NCI-H774 (cell line): ENCODE data around the gene EIF4E1B.

Source experiments
- DNase-seq: peaks from one replicate; lab custom pipeline; 2025; lab: John Stamatoyannopoulos, UW

EIF4E1B gene

GRCh38 chr5:176664479-176664878 is 34.0 kb downstream of the EIF4E1B start:
- no peak for DNase-seq

- DNase-seq = no peak
Observed at GRCh38 chr5:176664886-176665285, 34.4 kb downstream of the EIF4E1B start.

- DNase-seq = no peak
Observed at GRCh38 chr5:176665517-176665916, 35.0 kb downstream of the EIF4E1B start.

DNA sequence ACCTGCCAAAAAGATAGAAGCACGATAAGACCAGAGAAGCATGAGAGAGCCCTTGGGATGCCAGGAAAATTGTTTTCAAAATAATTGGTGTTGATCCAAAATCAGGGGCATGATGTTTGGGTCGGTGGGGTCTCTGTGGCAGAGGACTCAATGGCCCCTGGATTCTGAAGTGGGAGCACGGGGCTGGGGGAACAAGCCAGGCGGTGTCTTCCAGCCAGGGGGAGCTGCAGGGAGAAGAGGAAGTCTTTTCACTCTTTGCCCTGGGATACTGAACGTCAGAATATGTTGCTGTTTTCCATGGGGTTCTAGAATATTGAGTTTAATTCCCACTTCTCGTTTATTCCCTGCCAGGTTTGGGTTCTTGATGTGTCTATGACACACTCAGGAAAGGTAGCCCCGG is 37.2 kb downstream of the EIF4E1B start:
- no peak for DNase-seq

- no peak for DNase-seq
Observed at GRCh38 chr5:176670449-176670848, 40.0 kb downstream of the EIF4E1B start.

DNA sequence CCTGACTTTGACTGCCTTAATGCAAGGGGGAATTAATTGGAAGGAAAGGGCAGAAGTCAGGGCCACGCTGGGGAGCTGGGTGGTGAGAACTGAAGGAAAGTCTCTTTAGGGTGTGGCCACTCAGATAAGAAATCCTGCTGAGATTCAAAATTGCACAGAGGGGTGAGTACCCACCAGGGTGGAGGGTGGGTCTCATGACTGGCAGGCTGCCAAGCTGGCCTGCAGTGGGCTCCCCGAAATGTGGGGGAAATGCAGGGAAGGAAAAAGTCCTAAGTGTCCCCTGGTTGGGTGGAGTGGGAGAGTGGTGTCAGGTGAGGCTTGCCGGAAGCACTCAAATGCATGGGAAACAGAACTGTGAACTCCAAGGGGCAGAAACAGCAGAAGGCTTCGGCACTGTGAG is 40.9 kb downstream of the EIF4E1B start:
- no peak for DNase-seq

- DNase-seq = no peak
Observed at GRCh38 chr5:176671890-176672747, 41.6 kb downstream of the EIF4E1B start.

- no peak for DNase-seq
Observed at GRCh38 chr5:176673651-176674583, 43.4 kb downstream of the EIF4E1B start.

DNA sequence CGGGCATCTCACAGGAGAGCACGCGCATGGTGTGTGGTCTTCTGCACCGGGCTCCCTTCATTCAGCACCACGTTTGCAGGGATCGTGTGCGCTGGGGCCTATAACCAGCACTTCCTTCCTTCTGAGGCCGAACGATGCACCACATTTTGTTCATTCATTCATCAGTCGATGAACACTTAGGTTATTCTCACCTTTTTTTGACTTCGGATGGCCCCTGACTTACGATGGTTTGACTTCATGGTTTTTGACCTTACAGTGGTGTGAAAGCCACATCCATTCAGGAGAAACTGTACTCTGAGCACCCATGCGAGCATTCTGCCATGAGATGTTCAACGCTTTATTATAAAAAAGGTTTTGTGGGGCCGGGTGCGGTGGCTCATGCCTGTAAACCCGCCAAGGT is 44.3 kb downstream of the EIF4E1B start:
- DNase-seq = no peak

DNA sequence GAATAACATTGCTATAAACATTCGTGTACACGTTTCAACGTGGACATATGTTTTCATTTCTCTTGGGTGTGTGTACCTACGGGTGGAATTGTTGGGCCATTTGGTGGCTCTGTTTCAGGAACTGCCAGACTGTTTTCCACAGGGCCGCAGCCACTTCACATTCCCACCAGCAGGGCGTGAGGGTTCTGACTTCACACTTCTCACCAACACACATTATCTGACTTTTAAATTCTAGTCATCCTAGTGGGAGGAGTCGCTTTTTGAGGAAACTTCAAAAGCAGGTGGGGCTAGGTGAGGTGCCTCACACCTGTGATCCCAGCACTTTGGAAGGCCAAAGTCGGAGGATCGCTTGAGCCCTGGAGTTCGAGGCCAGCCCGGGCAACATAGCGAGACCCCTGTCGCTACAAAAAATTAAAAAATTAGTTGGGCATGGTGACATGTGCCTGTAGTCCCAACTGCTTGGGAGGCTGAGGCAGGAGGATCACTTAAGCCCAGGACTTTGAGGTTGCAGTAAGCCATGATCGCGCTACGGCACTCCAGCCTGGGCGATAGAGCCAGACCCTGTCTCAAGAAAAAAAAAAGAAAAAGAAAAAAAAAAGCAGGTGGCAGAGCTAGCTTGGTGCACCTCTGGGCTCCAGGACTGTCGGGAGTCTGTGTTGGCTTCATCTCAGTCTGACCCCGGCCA is 45.3 kb downstream of the EIF4E1B start:
- no peak for DNase-seq

- no peak for DNase-seq
Observed at GRCh38 chr5:176676361-176676824, 45.9 kb downstream of the EIF4E1B start.

- no peak for DNase-seq
Observed at GRCh38 chr5:176677209-176677939, 46.9 kb downstream of the EIF4E1B start.

DNA sequence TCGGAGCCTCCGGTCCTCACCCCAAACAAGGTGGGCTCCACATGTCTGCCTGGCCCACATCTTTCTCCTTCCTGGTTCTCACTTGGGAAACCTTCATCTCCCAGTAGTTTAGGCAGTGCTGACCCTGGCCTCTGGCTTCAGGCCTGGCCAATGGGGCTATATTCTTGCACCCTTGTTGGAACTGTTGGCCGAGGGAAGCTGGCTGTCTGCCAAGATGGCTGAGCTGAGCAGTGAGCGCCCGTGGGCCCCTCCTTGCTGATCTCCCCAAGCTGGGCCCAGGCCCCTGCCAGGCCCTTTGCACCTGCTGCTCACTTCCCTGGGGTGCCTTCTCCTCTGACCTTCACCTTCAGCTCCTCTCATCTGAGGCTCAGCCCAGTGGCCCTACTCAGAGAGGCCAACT is 48.1 kb downstream of the EIF4E1B start:
- no peak for DNase-seq

DNA sequence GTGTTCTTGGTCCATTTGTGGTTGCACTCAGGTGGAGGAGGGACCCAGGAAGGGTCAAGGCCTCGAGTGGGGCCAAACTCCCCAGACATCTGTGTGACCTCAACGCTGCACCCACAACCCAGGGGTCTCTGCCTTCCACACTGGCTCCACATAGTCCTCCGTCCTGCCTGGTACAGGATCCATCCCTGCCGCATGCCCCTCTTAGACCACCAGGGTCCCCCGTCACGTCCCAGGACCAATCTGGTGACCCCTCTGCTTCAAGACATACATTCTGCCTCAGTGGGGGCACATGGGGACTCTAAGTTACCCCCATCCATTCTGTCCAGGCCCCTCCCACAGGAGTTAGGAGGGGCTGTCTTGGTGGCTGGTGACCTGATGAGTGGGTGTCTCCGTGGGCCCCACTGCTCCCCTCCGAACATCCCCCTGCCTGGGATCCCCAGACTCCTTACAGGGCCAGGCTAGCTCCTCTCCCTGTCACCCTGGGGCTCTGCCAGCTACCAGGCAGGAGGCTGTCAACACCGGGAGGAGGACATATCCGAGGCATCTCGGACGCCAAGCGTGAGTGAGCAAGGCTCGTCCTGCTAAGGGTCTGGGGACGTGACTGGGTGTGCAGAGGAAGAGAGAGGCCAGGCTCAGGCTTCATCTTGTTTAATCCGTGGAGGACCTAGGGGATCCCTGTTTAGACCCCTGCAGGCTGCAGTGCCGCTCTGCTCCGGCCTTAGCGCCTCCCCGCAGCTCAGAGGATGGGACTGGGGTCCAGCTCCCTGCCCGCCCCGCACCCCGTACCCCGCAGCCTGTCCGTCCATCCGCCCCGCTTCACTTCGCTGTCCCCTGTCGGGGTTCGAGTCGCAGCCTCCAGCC is 49.1 kb downstream of the EIF4E1B start:
- DNase-seq = no peak

DNA sequence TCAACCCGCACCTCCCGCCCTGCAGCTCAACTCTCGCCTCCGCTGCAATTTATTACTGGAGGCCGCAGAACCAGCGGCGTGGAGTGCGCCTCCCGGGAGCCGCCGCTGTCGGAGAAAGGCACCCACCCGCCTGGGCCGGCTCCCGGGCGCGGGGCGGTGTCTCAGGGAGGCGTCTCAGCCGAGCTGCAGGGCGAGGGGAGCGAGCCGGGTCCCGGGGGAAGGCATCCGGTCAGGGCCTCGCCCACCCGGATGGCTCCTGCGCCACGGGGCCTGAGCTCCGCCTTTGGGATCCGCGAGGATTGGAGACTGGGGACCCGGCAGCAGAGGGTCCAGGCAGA is 49.7 kb downstream of the EIF4E1B start:
- DNase-seq = no peak

DNA sequence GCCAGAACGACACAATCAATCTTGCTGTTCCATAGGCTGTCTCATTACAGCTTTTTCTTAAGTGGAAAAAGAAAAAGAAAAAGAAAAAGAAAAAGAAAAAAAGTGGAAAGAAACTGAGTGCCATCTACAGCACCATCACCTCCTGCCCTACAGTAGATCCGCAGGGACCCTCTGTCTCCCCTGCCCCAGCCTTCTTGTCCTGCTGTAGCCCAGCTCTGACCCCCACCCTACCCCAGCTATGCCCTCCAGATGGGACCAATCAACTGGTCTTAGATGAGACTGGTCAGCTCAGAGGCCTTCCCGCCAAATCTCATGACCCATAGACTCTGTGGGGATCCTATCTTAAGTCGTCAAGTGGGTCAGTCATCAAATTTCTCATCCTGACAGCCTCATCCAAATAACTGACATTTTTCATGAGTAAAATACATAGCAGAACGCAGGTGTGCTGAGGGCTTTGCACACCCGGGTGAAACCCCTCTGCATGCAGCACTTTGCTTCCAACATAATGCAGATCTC is 51.6 kb downstream of the EIF4E1B start:
- DNase-seq = no peak

DNA sequence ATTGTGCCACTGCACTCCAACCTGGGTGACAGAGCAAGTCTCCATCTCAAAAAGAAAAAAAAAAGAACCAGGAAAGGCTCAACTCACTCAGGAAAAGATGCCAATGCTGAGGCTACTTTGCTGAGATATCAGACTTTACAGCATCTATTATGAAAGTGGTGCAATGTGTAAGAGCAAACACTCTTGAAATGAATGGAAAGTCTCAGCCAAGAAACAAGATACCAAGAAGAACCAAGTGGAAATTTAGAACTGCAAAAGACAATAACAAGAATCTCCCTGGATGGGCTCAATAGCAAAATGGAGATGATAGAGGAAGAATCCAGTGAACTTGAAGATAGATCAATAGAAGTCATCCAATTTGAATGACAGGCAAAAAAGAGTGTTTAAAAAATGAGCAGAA is 54.5 kb downstream of the EIF4E1B start:
- DNase-seq = no peak

- no peak for DNase-seq
Observed at GRCh38 chr5:176687247-176687646, 56.8 kb downstream of the EIF4E1B start.

- no peak for DNase-seq
Observed at GRCh38 chr5:176687881-176688280, 57.4 kb downstream of the EIF4E1B start.

DNA sequence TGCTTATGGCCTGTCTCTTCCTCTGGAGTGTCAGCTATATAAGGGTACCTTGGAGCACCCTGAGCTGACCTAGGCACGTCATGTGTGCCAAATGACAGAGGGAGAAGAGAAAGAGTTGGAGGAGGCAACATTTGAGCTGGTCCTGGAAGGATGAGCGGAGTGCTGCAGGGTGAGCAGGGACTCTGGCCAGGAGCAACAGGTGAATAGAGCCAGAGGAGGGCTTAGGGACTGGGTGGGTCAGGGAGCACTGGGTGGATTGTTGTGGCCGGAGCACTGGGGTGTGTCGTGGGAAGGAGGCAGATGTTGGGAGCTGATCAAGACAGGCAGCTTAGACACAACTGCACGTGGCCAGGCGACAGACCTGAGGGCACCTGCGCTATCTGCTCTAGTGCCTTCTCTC is 60.4 kb downstream of the EIF4E1B start:
- no peak for DNase-seq

- DNase-seq = no peak
Observed at GRCh38 chr5:176691524-176691923, 61.0 kb downstream of the EIF4E1B start.
